OCI-LY7 (cell line): ENCODE results near the gene SOX13.

Source experiments
- CTCF ChIP-seq: fragments of 200-600 bp; sonication (generic); conservative IDR thresholded peaks from 2 replicates; pipeline ENCODE4 v1.5.1; 2014; ENCODE audit warnings: mild to moderate bottlenecking, antibody characterized with exemption, low read length, moderate library complexity, mixed read lengths
- EZH2phosphoT487 ChIP-seq: fragments of 200-600 bp; sonication (generic); IDR thresholded peaks from 2 replicates; pipeline ENCODE4 v1.6.1; 2018; ENCODE audit warnings: low read depth, borderline replicate concordance, mild to moderate bottlenecking, mixed run types, antibody characterized with exemption, low read length, moderate library complexity, mixed read lengths

GRCh38 chr1:204128964-204129896 lies 56.3 kb downstream of the SOX13 start:
- peak; percentile 88 for TF ChIP-seq CTCF
- no peak for TF ChIP-seq EZH2phosphoT487
